ENCODE results near the gene NCAM2.
A peak's percentile ranks its signal among the peaks of the same experiment; 100 is the strongest.

The NCAM2 gene

GRCh38 chr21:20997636-20998455 lies at the start of gene NCAM2:
Gene NCAM2 (plus strand): TSS chr21:20998409.
- peak; percentile 85 for DNase-seq

GRCh38 chr21:20949884-20950283 lies 48.3 kb upstream of the NCAM2 start:
- no peak for DNase-seq

GRCh38 chr21:20965816-20966215 lies 32.4 kb upstream of the NCAM2 start:
- DNase-seq: no peak

DNA sequence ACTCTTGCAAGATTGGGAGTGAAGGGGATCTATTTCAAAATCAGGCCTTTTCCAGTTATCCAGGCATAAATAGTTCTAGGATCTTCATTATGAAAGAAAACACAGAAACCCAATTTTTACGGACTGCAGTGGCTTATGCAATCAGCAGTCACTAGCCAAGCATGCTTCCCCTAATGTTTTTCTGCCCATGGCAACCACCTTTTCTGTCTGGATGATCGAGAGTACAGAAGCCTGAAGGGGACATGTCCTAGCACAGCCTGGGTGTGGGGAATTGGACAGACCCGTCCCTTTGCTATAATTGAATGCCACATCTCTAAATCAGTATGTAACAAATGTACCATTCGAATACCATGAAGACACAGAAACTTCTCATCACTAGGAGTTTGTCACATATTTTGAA lies 29.8 kb upstream of the NCAM2 start:
- DNase-seq: peak; percentile 83

GRCh38 chr21:20970691-20971090 lies 27.5 kb upstream of the NCAM2 start:
- DNase-seq: peak; percentile 23

GRCh38 chr21:20971296-20971921 lies 26.8 kb upstream of the NCAM2 start:
- peak; percentile 85 for DNase-seq

GRCh38 chr21:20994790-20995189 lies 3.4 kb upstream of the NCAM2 start:
- no peak for DNase-seq

DNA sequence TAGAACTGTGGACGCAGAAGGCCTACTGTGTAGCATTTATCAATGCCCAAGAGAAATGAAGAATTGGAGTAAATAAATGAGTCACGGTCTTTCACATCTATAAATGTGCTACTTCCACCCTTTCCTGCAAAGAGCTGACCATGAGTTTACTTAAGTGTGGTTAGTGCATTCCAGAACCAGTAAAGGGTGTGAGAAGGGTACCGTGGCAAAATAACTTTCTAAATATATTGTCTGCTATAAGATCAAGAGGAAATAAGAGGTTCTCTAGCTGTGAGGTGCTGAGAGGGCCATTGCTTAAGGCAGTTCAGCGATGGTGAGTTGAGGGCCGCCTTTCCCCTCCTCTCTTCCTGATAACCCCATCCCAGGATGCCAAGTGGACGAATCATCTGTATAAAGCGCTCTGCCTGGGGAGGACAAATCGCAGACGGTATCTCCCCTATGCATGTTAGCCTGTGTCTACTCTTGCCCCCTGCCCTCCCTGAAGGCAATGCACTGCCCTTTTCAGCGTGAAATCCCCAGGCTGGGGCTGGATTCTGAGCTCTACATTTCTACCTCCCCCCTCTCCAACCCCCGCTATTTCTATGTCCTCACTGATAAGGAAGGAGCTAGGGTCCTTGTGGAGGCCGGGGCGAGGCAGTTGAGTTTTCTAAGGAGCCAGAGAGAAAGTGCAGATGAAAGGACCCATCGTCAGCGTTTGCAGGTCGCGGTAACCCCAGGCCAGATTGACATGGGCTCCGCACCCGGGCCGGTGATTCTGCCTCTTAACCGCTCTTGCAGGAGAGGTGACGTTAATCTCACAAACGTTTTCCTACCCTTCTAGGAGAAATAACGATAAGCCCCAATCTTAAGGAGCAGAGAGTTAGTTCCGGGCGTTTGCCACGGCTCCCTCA lies 1.5 kb upstream of the NCAM2 start:
- DNase-seq: no peak

DNA sequence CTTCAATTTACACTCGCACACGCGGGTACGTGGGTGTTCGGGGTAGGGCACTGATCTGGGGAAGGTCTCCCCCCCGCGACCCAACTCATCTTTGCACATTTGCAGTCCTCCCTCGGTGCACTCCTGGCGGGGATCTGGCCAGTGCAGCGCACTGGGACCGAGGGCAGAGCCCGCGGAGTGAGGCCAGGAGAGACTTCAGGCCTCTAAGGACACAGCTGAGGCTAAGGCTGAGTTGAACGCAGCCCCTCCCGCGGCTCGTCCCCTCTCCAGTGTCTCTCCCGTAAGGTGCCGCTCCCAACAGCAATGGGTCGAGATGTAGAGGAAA lies 936 bp upstream of the NCAM2 start:
- DNase-seq: no peak

- DNase-seq: no peak
Observed at GRCh38 chr21:20998456-20998789, 214 bp downstream of the NCAM2 start.

- DNase-seq: peak; percentile 54
Observed at GRCh38 chr21:20998886-20999285, 677 bp downstream of the NCAM2 start.

GRCh38 chr21:20999659-21000058 lies 1.4 kb downstream of the NCAM2 start:
- DNase-seq: peak; percentile 84

GRCh38 chr21:21000591-21001175 lies 2.5 kb downstream of the NCAM2 start:
- peak; percentile 30 for DNase-seq

GRCh38 chr21:21001591-21002100 lies 3.4 kb downstream of the NCAM2 start:
- DNase-seq: no peak

- DNase-seq: no peak
Observed at GRCh38 chr21:21002153-21002552, 3.9 kb downstream of the NCAM2 start.

GRCh38 chr21:21003701-21004100 lies 5.5 kb downstream of the NCAM2 start:
- DNase-seq: peak; percentile 89

DNA sequence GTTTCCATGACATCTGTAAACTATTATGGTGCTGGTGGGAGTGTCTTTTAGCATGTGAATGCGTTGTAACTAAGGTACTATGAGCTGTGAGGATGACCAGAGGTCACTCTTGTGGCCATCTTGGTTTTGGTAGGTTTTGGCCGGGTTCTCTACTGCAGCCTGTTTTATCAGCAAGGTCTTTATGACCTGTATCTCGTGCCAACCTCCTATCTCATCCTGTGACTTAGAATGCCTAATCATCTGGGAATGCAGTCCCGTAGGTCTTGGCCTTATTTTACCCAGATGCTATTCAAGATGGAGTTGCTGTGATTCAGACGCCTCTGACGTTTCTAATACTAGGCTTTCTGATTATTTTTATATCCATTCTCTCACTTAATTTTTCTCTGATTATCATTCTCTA lies 9.4 kb downstream of the NCAM2 start:
- DNase-seq: no peak

DNA sequence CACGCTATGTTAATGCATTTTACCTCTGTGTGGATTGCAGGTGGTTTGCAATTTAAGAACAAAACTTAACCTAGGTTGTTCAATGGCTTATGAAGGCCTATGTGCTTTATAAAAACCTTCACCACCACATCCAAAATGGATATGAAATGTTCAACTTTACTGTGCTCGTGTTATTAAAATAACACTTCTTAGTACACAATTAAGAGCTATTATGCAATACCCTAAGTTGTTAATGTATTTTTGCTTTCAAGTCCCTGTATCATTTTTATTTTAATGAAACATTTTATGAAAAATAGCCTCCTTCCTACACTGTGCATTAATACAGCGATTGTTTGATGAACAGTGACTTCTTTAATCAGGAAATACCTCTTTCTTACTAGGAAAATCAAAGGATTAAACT lies 12.0 kb downstream of the NCAM2 start:
- no peak for DNase-seq

GRCh38 chr21:21010698-21011097 lies 12.5 kb downstream of the NCAM2 start:
- no peak for DNase-seq

- DNase-seq: no peak
Observed at GRCh38 chr21:21018821-21019220, 20.6 kb downstream of the NCAM2 start.

DNA sequence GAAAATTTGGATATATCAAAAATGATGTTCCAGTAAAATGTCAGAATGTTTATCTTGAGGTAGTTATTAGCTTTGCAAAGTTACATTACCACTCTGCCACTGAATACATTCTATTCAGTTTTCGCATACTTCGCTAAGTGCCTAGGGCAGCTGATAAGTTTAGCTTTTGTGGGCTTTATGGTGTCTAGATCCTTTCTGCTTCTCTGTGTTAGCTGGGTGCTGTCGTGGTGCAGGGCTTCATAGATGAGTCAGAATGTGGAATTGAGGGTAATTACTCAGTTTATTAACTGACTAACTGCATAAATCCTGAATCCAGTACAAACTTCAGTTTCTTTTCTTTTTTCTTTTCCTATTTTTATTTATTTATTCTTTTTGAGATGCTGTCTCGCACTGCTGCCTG lies 21.5 kb downstream of the NCAM2 start:
- DNase-seq: no peak

DNA sequence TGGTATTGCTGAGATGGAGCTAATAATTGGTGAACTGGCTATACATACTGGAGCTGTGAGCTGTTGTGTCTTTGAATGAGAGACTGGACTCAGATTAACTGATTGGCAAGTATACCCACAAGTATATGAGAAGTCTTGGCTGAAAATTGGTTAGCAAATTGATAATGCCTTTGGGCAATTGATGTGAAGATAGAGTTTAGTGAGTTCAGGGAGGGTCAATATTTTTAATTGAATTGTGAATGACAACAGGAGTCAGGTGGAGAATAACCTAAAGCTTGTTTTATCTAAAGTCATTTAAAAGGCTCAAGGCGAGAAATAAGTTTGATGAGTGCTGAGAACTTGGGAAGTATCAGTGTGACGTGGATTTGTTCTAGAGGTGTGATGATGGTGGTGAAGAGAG lies 27.5 kb downstream of the NCAM2 start:
- no peak for DNase-seq

DNA sequence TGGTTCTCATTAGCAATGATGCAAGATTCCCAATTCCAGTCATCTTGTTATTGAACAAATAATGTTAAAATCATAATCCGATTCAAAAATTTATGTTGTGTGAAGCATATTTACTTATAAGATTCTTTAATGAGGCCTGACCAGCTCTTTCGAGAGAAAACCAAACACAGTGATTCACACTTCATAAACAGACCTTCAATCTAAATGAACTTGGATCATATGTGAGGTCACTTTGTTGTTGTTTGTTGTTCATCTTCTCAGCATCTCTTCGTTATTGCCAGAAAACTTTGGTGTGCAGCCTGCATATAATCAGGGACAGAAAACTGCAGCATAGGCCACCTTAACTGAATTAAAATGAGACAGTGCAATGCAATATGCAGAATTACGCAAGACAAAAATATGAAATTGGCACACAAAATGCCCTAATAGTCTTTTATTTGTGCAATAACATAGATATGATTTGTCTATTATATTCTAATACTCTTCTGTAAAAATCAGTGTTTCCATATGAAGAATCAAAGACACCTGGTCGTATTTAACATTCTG lies 30.1 kb downstream of the NCAM2 start:
- no peak for DNase-seq
